Breast epithelium (tissue), 4 donors: ENCODE measurements around the gene CPED1. TPM values are rescaled to one million over a fixed set of nuclear protein-coding genes. Genes with fewer than 3 reads are reported as not detected.
"Not testable (repeated sequence)": the region's sequence is repeated elsewhere in the genome, so short reads cannot be mapped to it uniquely, and the experiment has no call there.

Experiments used
- DNase-seq, 2 donors: peaks; one replicate each; pipeline ENCODE4 v3.0.0-alpha.2; 2019; ENCODE audit warnings: low spot score in 2 of 2
- H3K27ac ChIP-seq, 2 donors: fragments of 200-600 bp; sonication (generic) in 1 of 2; one replicate each; pipeline ENCODE4 v1.5.1; 2016 to 2019; ENCODE audit warnings: mild to moderate bottlenecking in 1 of 2
- H3K27me3 ChIP-seq, 2 donors: fragments of 200-600 bp; sonication (generic) in 1 of 2; one replicate each; pipeline versions ENCODE4 v1.5.1 to v1.6.0; 2017 to 2019; ENCODE audit warnings: control low read depth in 1 of 2, mild to moderate bottlenecking in 1 of 2
- H3K36me3 ChIP-seq: fragments of 200-600 bp; one replicate; pipeline ENCODE4 v1.5.1; 2019
- H3K4me1 ChIP-seq, 2 donors: fragments of 200-600 bp; sonication (generic); one replicate each; pipeline ENCODE4 v1.5.1; 2016 to 2019; ENCODE audit warnings: control low read depth in 1 of 2
- H3K4me3 ChIP-seq, 3 donors: fragments of 200-600 bp; sonication (generic); 1 replicate in 2 of 3; 2 replicates in 1 of 3; pipeline ENCODE4 v1.5.1; 2016 to 2019; ENCODE audit warnings: mild to moderate bottlenecking in 3 of 3, moderate library complexity in 2 of 3
- H3K9me3 ChIP-seq, 2 donors: fragments of 200-600 bp; sonication (generic) in 1 of 2; one replicate each; pipeline ENCODE4 v1.5.1; 2016 to 2019; ENCODE audit warnings: control low read depth in 1 of 2
- POLR2A ChIP-seq: fragments of 450-650 bp; IDR thresholded peaks from one replicate; pipeline ENCODE4 v1.6.1; 2016; ENCODE audit warnings: antibody characterized with exemption, mild to moderate bottlenecking, moderate library complexity
- POLR2AphosphoS5 ChIP-seq, 3 donors: sonication (generic); formaldehyde crosslinking; IDR thresholded peaks; one replicate each; pipeline ENCODE4 v1.6.1; 2017; ENCODE audit warnings: antibody characterized with exemption in 3 of 3
- intact Hi-C: fragments of 100-400 bp; cut with DNase I; formaldehyde crosslinking; loops from one replicate; pipeline ENCODE4 v1.15.1; 2023; ENCODE audit warnings: low total_unique reads
- total RNA-seq, 3 donors: library from RNA; depleted of rRNA; stranded (reverse); fragments of >200 nt; gene quantifications; one replicate each; pipeline ENCODE4 v1.1.0, GENCODE V29; 2016
- TF ChIP-seq, protein P1 (sequence below), 3 donors: fragments of 450-650 bp; IDR thresholded peaks; one replicate each; pipeline ENCODE4 v1.5.1; 2016 to 2017; ENCODE audit warnings: antibody characterized with exemption in 3 of 3, mild to moderate bottlenecking in 3 of 3, moderate library complexity in 3 of 3

The CPED1 gene
- total RNA-seq, 3 donors from 2014 or later, result 14.3 to 29.3 (median 15.4) TPM

DNA sequence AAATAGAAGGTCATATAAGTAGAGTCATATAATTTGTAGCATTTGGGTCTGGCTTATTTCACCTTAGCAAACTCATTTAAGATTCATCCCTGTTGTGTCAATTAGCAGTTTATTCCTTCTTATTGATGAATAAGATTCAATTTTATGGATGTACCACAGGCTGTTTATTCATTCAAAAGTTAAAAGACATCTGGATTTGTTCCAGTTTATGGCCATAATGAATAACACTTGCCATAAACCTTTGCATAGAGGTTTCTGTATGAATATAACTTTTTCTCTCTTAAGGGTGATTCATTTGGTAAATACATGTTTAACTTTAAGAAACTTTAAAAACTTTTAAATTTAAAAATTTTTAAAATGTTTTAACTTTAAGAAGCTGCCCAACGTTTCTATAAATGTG, 66.4 kb downstream of the CPED1 start:
- Histone ChIP-seq H3K4me1 (no peaks in the 10 kb centered on the region), H3K4me3 (no peak overlapping the region), H3K9me3 (no peaks in the 10 kb centered on the region), H3K36me3 (no peaks in the 10 kb centered on the region), H3K27ac (no peak overlapping the region), H3K27me3 (no peaks in the 10 kb centered on the region)
- TF ChIP-seq POLR2A, result no peak
- TF ChIP-seq, protein P1, sequence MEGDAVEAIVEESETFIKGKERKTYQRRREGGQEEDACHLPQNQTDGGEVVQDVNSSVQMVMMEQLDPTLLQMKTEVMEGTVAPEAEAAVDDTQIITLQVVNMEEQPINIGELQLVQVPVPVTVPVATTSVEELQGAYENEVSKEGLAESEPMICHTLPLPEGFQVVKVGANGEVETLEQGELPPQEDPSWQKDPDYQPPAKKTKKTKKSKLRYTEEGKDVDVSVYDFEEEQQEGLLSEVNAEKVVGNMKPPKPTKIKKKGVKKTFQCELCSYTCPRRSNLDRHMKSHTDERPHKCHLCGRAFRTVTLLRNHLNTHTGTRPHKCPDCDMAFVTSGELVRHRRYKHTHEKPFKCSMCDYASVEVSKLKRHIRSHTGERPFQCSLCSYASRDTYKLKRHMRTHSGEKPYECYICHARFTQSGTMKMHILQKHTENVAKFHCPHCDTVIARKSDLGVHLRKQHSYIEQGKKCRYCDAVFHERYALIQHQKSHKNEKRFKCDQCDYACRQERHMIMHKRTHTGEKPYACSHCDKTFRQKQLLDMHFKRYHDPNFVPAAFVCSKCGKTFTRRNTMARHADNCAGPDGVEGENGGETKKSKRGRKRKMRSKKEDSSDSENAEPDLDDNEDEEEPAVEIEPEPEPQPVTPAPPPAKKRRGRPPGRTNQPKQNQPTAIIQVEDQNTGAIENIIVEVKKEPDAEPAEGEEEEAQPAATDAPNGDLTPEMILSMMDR (IDR thresholded peaks at IDR 0.05), result no peak
- TF ChIP-seq POLR2AphosphoS5 (IDR thresholded peaks at IDR 0.05), result no peak
- no peak for DNase-seq
- intact Hi-C loops, result no loop called here

DNA sequence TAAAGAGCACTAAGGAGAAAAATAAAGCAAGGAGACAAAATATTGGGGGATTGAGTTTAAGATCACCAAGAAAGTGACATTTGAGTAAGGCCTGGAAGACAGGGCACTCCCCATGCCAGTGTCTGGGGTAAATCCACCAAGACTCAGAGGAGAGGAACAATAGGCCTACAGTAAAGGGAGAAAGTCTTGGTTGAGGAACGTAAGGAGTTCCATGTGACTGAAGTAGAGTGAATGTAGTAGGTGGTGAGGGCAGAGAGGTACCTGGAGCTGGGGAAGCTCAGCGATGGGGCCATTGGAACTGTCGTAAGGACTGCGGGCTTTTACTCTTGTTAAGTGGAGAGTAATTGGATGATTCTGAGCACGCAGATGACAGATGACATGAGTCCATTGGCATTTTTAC, 69.4 kb downstream of the CPED1 start:
- H3K27ac ChIP-seq, result no peak overlapping the region
- no peaks in the 10 kb centered on the region for H3K27me3 ChIP-seq
- intact Hi-C loops, result no loop called here
- H3K4me1 ChIP-seq, result no peaks in the 10 kb centered on the region
- TF ChIP-seq, protein P1 (IDR thresholded peaks at IDR 0.05), result no peak
- no peak for TF ChIP-seq POLR2AphosphoS5 (IDR thresholded peaks at IDR 0.05)
- TF ChIP-seq POLR2A, result no peak
- H3K36me3 ChIP-seq, result no peaks in the 10 kb centered on the region
- H3K4me3 ChIP-seq, result no peak overlapping the region
- DNase-seq, result no peak
- no peaks in the 10 kb centered on the region for H3K9me3 ChIP-seq

DNA sequence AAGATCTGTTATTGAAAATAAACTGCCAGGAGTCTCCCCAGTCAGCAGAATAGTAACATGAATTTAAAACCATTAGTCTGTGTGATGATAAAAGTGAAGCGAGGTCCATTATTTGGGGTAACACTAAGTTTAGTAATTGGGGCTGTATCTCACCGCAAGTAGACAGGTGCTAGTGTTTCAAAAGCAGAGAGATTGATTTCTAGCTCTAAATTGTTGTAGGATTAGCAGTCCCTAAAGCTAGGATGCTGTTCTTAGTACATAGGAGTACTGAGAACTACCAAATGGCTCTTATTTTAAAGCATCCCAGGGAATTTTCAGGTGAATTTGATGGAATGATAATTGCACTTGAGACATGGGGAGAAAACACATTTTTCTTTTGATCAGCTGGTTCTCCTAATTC, 70.5 kb downstream of the CPED1 start:
- H3K36me3 ChIP-seq, result no peaks in the 10 kb centered on the region
- H3K9me3 ChIP-seq, result no peaks in the 10 kb centered on the region
- H3K27me3 ChIP-seq, result no peaks in the 10 kb centered on the region
- H3K4me3 ChIP-seq, result no peak overlapping the region
- H3K27ac ChIP-seq, result no peak overlapping the region
- intact Hi-C loops, result no loop called here
- DNase-seq, result no peak
- H3K4me1 ChIP-seq, result no peaks in the 10 kb centered on the region
- TF ChIP-seq POLR2AphosphoS5 (IDR thresholded peaks at IDR 0.05) (no peak), POLR2A (no peak)
- TF ChIP-seq, protein P1 (IDR thresholded peaks at IDR 0.05), result no peak

DNA sequence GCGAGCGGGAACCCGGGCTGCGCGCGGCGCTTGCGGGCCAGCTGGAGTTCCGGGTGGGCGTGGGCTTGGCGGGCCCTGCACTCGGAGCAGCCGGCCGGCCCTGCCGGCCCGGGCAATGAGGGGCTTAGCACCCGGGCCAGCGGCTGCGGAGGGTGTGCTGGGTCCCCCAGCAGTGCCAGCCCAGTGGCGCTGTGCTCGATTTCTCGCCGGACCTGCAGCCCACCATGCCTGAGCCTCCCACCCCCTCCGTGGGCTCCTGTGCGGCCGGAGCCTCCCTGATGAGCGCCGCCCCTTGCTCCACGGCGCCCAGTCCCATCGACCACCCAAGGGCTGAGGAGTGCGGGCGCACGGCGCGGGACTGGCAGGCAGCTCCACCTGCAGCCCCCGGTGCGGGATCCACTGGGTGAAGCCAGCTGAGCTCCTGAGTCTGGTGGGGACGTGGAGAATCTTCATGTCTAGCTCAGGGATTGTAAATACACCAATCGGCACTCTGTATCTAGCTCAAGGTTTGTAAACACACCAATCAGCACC, 71.5 kb downstream of the CPED1 start:
- H3K9me3 ChIP-seq, H3K4me1 ChIP-seq, H3K4me3 ChIP-seq, H3K27me3 ChIP-seq, H3K36me3 ChIP-seq, DNase-seq, intact Hi-C loops, H3K27ac ChIP-seq: not testable (repeated sequence)

DNA sequence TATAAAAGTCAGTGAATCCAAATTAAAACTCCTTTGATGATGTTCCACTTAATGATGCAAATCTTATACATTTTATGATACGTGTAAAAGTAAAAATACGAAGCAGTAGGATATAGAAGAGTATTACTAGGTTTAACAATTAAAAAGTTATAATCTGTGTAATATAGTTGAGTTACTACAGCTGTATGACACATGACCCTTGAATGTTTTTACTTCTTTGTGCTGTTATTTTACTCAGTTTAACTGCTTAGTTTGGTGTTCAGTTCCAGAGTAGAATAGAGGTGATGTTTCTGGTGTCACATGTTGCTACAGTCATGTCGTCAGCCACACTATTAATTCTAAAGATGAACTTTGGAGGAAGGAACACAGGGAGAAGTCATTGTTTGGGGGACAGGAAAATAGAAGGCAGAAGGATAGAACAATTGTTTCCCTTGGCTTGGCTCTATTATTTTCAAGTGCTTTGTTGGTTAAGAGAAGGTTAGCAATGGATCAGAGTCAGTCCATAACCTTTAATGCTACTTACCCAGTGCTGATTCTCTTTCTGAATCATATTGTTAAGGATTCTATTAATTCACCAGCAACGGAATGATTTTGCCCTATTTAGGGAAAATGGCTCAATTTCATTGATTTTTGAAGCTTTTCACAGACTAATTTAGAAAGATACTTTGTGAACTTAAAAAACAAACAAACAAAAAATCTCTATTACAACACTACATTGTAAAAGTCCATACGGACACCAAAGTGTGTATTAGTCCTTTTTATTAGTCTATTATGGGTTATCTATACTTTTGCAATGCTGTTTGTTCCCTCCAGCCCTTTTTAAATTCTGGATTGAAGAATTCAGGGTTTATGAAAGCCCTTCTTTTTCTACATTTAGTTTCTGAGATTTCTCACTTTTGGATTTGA, 73.4 kb downstream of the CPED1 start:
- no peak overlapping the region for H3K4me3 ChIP-seq
- no peaks in the 10 kb centered on the region for H3K27me3 ChIP-seq
- H3K9me3 ChIP-seq, result no peaks in the 10 kb centered on the region
- no peak overlapping the region for H3K27ac ChIP-seq
- H3K4me1 ChIP-seq, result no peaks in the 10 kb centered on the region
- TF ChIP-seq, protein P1 (IDR thresholded peaks at IDR 0.05), result no peak
- TF ChIP-seq POLR2A, result no peak
- no peak for TF ChIP-seq POLR2AphosphoS5 (IDR thresholded peaks at IDR 0.05)
- no peak for DNase-seq
- no peaks in the 10 kb centered on the region for H3K36me3 ChIP-seq
- intact Hi-C loops, result no loop called here
